Measurements from ENCODE around the gene SDK1.

DNA sequence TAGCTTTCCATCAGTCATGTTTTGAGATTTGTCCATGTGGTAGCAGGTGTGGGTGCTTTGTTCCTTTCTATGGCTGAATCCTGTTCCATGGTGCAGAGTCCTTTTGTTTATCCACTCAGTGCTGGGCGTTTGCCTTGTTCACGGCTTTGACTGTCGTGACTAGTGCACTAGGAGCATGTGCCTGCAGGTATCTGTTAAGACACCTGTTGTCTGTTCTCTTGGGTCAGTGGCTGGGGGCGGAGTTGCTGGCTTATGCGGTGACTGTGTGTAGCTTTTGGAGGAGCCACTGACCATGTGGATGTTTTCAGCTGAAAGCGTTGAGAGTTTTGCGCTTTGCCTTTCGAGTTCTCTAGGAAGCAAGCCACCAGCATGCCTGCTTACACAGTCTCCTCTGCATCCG lies 807.9 kb downstream of the SDK1 start:
- TF ChIP-seq, protein P1, sequence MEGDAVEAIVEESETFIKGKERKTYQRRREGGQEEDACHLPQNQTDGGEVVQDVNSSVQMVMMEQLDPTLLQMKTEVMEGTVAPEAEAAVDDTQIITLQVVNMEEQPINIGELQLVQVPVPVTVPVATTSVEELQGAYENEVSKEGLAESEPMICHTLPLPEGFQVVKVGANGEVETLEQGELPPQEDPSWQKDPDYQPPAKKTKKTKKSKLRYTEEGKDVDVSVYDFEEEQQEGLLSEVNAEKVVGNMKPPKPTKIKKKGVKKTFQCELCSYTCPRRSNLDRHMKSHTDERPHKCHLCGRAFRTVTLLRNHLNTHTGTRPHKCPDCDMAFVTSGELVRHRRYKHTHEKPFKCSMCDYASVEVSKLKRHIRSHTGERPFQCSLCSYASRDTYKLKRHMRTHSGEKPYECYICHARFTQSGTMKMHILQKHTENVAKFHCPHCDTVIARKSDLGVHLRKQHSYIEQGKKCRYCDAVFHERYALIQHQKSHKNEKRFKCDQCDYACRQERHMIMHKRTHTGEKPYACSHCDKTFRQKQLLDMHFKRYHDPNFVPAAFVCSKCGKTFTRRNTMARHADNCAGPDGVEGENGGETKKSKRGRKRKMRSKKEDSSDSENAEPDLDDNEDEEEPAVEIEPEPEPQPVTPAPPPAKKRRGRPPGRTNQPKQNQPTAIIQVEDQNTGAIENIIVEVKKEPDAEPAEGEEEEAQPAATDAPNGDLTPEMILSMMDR (conservative IDR thresholded peaks at IDR 0.05; ENCODE audit: low read depth in 2 of 2) = no peak
- TF ChIP-seq EZH2 (IDR thresholded peaks at IDR 0.05; ENCODE audit: low read depth, unreplicated experiment) (no peak), ZNF114 (CRISPR knock-in tag; IDR thresholded peaks at IDR 0.05) (no peak), REST (IDR thresholded peaks at IDR 0.05; ENCODE audit: unreplicated experiment) (no peak), POLR2AphosphoS5 (IDR thresholded peaks at IDR 0.05; ENCODE audit: low read depth) (no peak), EZH2phosphoT487 (IDR thresholded peaks at IDR 0.05; ENCODE audit: unreplicated experiment) (no peak)

Data from GM23338 (cell line).